Measurements from ENCODE around the gene GOLGA6L2. TPM values are rescaled to one million over a fixed set of nuclear protein-coding genes. Genes with fewer than 3 reads are reported as not detected.

Gene GOLGA6L2
- total and polyA plus RNA-seq, 4 donors, result not detected

DNA sequence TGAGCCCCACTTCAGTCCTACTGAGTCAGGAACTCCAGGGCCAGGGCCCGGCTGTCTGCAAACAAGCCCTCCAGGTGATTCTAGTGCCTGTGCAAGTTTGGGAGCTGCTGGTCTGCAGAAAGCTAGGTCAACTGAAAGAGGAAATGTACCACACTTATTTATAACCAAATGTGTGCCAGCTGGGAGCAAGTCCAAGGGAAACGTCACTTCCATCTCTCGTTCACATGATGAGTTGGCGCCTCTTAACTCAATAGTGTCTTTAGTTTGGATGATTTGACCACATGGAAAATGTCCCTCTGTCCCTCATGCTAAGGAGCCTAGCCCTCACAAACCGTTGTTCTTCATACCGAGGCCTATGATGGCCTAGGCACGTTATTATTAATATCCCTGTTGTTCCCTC is 49.3 kb downstream of the GOLGA6L2 start:
- no peaks in the 10 kb centered on the region for H3K9me3 ChIP-seq (ENCODE audit: control insufficient read depth in 4 of 4, low read length in 3 of 4)
- TF ChIP-seq, protein P1, sequence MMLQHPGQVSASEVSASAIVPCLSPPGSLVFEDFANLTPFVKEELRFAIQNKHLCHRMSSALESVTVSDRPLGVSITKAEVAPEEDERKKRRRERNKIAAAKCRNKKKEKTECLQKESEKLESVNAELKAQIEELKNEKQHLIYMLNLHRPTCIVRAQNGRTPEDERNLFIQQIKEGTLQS (IDR thresholded peaks at IDR 0.05), result no peak
- no peak for TF ChIP-seq RXRA (IDR thresholded peaks at IDR 0.05)
- TF ChIP-seq YY1 (IDR thresholded peaks at IDR 0.05), result no peak
- no peaks in the 10 kb centered on the region for H3K4me1 ChIP-seq (ENCODE audit: control insufficient read depth in 4 of 4, insufficient read depth in 4 of 4, low read length in 3 of 4)
- no peak overlapping the region for H3K9ac ChIP-seq (ENCODE audit: low read depth in 1 of 2, low read length in 2 of 2)
- H3K36me3 ChIP-seq (ENCODE audit: control insufficient read depth in 4 of 4, insufficient read depth in 3 of 4, low read depth in 1 of 4, low read length in 3 of 4), result no peaks in the 10 kb centered on the region
- DNase-seq (ENCODE audit: low spot score), result no peak
- WGBS, result 69% methylated on average over 7 of the region's 7 CpGs
- no peak overlapping the region for H3K4me3 ChIP-seq (ENCODE audit: low read depth in 1 of 3, low read length in 3 of 3)
- H3K27me3 ChIP-seq (ENCODE audit: control insufficient read depth in 4 of 4, insufficient read depth in 4 of 4, low read length in 3 of 4), result no peaks in the 10 kb centered on the region
- no peak overlapping the region for H3K27ac ChIP-seq (ENCODE audit: low read depth in 1 of 2, low read length in 2 of 2)

DNA sequence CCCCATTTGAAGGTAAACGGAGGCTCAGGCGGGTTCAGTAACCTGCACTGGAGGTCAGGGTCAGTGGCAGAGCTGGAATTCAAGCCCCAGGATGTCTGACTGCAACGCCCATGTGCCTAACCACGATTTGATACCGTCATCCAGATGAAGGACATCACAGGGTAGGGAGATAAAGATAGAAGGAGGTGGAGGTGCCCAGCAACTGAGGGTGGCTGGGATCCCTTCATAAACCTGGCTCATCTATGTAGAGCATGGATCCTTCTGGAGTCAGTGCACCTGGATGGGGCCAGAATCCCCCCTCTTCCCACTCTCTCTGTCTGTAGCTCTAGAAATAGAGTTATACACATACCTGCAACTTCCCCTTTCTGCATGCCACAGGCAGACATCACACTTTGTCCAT is 51.2 kb downstream of the GOLGA6L2 start:
- 54% methylated on average over 5 of the region's 5 CpGs for WGBS
- no peak overlapping the region for H3K9ac ChIP-seq (ENCODE audit: low read depth in 1 of 2, low read length in 2 of 2)
- TF ChIP-seq HNF4A (conservative IDR thresholded peaks at IDR 0.05) (no peak), FOXA2 (IDR thresholded peaks at IDR 0.05) (no peak), NR2F2 (IDR thresholded peaks at IDR 0.05) (no peak), HNF4G (IDR thresholded peaks at IDR 0.05) (no peak), GABPA (IDR thresholded peaks at IDR 0.05 in 1 of 2, conservative IDR thresholded peaks at IDR 0.05 in 1 of 2) (no peak), RXRA (IDR thresholded peaks at IDR 0.05) (no peak), EGR1 (IDR thresholded peaks at IDR 0.05; ENCODE audit: low read depth in 2 of 2) (no peak), TAF1 (conservative IDR thresholded peaks at IDR 0.05) (no peak), RAD21 (IDR thresholded peaks at IDR 0.05) (no peak), JUND (IDR thresholded peaks at IDR 0.05) (no peak), SP1 (IDR thresholded peaks at IDR 0.05) (no peak)
- TF ChIP-seq, protein P1 (IDR thresholded peaks at IDR 0.05), result no peak
- TF ChIP-seq, protein P2, sequence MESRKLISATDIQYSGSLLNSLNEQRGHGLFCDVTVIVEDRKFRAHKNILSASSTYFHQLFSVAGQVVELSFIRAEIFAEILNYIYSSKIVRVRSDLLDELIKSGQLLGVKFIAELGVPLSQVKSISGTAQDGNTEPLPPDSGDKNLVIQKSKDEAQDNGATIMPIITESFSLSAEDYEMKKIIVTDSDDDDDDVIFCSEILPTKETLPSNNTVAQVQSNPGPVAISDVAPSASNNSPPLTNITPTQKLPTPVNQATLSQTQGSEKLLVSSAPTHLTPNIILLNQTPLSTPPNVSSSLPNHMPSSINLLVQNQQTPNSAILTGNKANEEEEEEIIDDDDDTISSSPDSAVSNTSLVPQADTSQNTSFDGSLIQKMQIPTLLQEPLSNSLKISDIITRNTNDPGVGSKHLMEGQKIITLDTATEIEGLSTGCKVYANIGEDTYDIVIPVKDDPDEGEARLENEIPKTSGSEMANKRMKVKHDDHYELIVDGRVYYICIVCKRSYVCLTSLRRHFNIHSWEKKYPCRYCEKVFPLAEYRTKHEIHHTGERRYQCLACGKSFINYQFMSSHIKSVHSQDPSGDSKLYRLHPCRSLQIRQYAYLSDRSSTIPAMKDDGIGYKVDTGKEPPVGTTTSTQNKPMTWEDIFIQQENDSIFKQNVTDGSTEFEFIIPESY (IDR thresholded peaks at IDR 0.05), result no peak
- TF ChIP-seq, protein P3, sequence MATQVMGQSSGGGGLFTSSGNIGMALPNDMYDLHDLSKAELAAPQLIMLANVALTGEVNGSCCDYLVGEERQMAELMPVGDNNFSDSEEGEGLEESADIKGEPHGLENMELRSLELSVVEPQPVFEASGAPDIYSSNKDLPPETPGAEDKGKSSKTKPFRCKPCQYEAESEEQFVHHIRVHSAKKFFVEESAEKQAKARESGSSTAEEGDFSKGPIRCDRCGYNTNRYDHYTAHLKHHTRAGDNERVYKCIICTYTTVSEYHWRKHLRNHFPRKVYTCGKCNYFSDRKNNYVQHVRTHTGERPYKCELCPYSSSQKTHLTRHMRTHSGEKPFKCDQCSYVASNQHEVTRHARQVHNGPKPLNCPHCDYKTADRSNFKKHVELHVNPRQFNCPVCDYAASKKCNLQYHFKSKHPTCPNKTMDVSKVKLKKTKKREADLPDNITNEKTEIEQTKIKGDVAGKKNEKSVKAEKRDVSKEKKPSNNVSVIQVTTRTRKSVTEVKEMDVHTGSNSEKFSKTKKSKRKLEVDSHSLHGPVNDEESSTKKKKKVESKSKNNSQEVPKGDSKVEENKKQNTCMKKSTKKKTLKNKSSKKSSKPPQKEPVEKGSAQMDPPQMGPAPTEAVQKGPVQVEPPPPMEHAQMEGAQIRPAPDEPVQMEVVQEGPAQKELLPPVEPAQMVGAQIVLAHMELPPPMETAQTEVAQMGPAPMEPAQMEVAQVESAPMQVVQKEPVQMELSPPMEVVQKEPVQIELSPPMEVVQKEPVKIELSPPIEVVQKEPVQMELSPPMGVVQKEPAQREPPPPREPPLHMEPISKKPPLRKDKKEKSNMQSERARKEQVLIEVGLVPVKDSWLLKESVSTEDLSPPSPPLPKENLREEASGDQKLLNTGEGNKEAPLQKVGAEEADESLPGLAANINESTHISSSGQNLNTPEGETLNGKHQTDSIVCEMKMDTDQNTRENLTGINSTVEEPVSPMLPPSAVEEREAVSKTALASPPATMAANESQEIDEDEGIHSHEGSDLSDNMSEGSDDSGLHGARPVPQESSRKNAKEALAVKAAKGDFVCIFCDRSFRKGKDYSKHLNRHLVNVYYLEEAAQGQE (IDR thresholded peaks at IDR 0.05), result no peak
- DNase-seq (ENCODE audit: low spot score), result no peak
- no peak overlapping the region for H3K27ac ChIP-seq (ENCODE audit: low read depth in 1 of 2, low read length in 2 of 2)
- H3K4me1 ChIP-seq (ENCODE audit: control insufficient read depth in 4 of 4, insufficient read depth in 4 of 4, low read length in 3 of 4), result no peaks in the 10 kb centered on the region
- no peak overlapping the region for H3K4me3 ChIP-seq (ENCODE audit: low read depth in 1 of 3, low read length in 3 of 3)
- no peaks in the 10 kb centered on the region for H3K27me3 ChIP-seq (ENCODE audit: control insufficient read depth in 4 of 4, insufficient read depth in 4 of 4, low read length in 3 of 4)
- H3K36me3 ChIP-seq (ENCODE audit: control insufficient read depth in 4 of 4, insufficient read depth in 3 of 4, low read depth in 1 of 4, low read length in 3 of 4), result no peaks in the 10 kb centered on the region
- no peaks in the 10 kb centered on the region for H3K9me3 ChIP-seq (ENCODE audit: control insufficient read depth in 4 of 4, low read length in 3 of 4)

Measured in liver (tissue), 9 donors.